Ascending aorta (tissue), 2 donors: ENCODE measurements around the gene YTHDF1. TPM values are rescaled to one million over a fixed set of nuclear protein-coding genes. Genes with fewer than 3 reads are reported as not detected.

Experiments used
- DNase-seq, 2 donors: peaks; one replicate each; pipeline ENCODE4 v3.0.0-alpha.2; 2019; ENCODE audit warnings: low spot score in 2 of 2
- H3K27ac ChIP-seq, 2 donors: fragments of 200-600 bp; sonication (generic); one replicate each; pipeline ENCODE4 v1.5.1; 2016 to 2017; ENCODE audit warnings: mild to moderate bottlenecking in 1 of 2
- H3K27me3 ChIP-seq: fragments of 200-600 bp; sonication (generic); one replicate; pipeline ENCODE4 v1.5.1; 2017
- H3K36me3 ChIP-seq, 2 donors: fragments of 200-600 bp; sonication (generic); one replicate each; pipeline ENCODE4 v1.5.1; 2016
- H3K4me1 ChIP-seq, 2 donors: fragments of 200-600 bp; sonication (generic); one replicate each; pipeline ENCODE4 v1.5.1; 2016 to 2017; ENCODE audit warnings: mild to moderate bottlenecking in 1 of 2
- H3K4me3 ChIP-seq, 2 donors: fragments of 200-600 bp; sonication (generic); one replicate each; pipeline ENCODE4 v1.5.1; 2016 to 2017; ENCODE audit warnings: mild to moderate bottlenecking in 1 of 2
- H3K9me3 ChIP-seq, 2 donors: fragments of 200-600 bp; sonication (generic); one replicate each; pipeline ENCODE4 v1.5.1; 2016
- CTCF ChIP-seq, 3 experiments: fragments of 200-600 bp in 2 of 3; fragments of 450-650 bp in 1 of 3; sonication (generic) in 2 of 3; IDR thresholded peaks; one replicate each; pipeline ENCODE4 v1.5.1; 2016 to 2019; ENCODE audit warnings: antibody characterized with exemption in 3 of 3, mild to moderate bottlenecking in 1 of 3, moderate library complexity in 1 of 3
- intact Hi-C: fragments of 100-400 bp; cut with DNase I; formaldehyde crosslinking; loops from one replicate; pipeline ENCODE4 v1.15.1; 2023
- total RNA-seq: library from RNA; depleted of rRNA; stranded (reverse); fragments of >200 nt; gene quantifications from one replicate; pipeline ENCODE4 v1.1.0, GENCODE V29; 2016

The YTHDF1 gene
- total RNA-seq, 1 donor from 2014 or later: 14.2 TPM

- no peak for TF ChIP-seq CTCF (IDR thresholded peaks at IDR 0.05)
- DNase-seq: no peak
- no peaks in the 10 kb centered on the region for H3K9me3 ChIP-seq
- intact Hi-C loops: no loop called here
- H3K4me1 ChIP-seq: no peaks in the 10 kb centered on the region
- H3K4me3 ChIP-seq: no peak overlapping the region
- no peaks in the 10 kb centered on the region for H3K27me3 ChIP-seq
- H3K27ac ChIP-seq: no peak overlapping the region
- no peaks in the 10 kb centered on the region for H3K36me3 ChIP-seq
Measured at GRCh38 chr20:63261060-63261794, 45.3 kb upstream of the YTHDF1 start.

DNA sequence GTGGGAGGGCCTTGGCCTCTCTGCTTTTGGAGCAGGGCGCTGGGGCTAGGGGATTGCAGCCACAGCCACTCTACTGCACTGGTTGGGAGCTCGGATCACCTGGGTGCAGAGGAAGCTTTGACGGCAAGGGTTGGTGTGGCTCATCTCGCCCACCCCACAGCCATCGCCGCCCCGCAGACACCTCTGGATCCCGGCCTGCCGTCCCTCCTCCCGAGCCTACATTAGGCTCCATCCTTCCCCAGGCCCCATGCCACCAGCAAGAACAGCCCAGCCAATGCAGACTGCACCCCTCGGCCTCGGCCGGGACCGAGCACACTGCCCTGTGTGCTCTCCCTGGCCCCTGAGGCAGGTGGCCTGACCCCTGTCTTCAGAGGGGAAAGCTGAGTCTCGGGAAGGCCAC is 44.6 kb upstream of the YTHDF1 start:
- Histone ChIP-seq H3K27me3 (no peaks in the 10 kb centered on the region), H3K27ac (no peak overlapping the region), H3K4me3 (no peak overlapping the region), H3K4me1 (no peaks in the 10 kb centered on the region), H3K9me3 (no peaks in the 10 kb centered on the region), H3K36me3 (no peaks in the 10 kb centered on the region)
- TF ChIP-seq CTCF (IDR thresholded peaks at IDR 0.05): no peak
- intact Hi-C loops: no loop called here
- no peak for DNase-seq

- TF ChIP-seq CTCF (IDR thresholded peaks at IDR 0.05): no peak
- no peaks in the 10 kb centered on the region for H3K27me3 ChIP-seq
- no peaks in the 10 kb centered on the region for H3K4me1 ChIP-seq
- H3K9me3 ChIP-seq: no peaks in the 10 kb centered on the region
- H3K27ac ChIP-seq: no peak overlapping the region
- no peaks in the 10 kb centered on the region for H3K36me3 ChIP-seq
- H3K4me3 ChIP-seq: no peak overlapping the region
- no peak for DNase-seq
- intact Hi-C loops: no loop called here
Measured at GRCh38 chr20:63259734-63260460, 44.0 kb upstream of the YTHDF1 start.

DNA sequence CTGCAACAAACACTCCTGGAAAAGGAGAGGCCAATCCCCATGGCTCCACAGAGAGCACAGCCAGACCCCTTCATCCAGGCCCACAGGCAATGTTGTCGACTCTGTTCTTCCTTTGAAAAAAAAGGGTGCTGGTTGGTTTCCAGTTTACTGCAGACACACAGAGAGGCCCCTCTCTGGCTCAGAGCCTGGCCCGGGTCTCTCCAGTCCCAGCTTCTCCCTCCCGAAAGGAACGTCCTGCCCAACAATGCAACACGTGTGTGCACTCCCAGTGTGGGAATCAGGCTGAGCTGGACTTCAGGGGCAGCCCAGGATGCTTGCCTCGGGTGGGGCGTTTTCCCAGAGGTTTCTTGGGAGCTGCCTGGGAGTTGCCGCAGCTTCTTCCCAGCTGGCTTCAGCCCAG is 42.9 kb upstream of the YTHDF1 start:
- TF ChIP-seq CTCF (IDR thresholded peaks at IDR 0.05): no peak
- H3K36me3 ChIP-seq: no peaks in the 10 kb centered on the region
- H3K4me3 ChIP-seq: no peak overlapping the region
- H3K27me3 ChIP-seq: peaks cover 8% of the 10 kb centered on the region
- H3K4me1 ChIP-seq: peaks cover 0 to 3% of the 10 kb centered on the region in 2 donors
- intact Hi-C loops: no loop called here
- no peak for DNase-seq
- H3K27ac ChIP-seq: no peak overlapping the region
- no peaks in the 10 kb centered on the region for H3K9me3 ChIP-seq

DNA sequence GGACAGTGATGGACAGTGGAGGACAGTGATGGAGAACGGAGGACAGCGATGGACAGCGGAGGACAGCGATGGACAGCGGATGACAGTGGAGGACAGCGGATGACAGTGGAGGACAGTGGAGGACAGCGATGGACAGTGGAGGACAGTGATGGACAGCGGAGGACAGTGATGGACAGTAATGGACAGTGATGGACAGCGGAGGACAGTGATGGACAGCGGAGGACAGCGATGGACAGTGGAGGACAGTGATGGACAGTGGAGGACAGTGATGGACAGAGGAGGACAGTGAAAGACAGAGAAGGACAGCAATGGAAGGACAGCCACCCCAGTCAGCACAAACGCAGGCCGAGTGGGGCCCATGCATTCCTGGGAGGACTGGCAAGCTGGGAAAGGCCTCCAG is 41.7 kb upstream of the YTHDF1 start:
- no peak for TF ChIP-seq CTCF (IDR thresholded peaks at IDR 0.05)
- no peak for DNase-seq
- Histone ChIP-seq H3K4me3 (no peak overlapping the region), H3K27me3 (peaks cover 8% of the 10 kb centered on the region), H3K4me1 (peaks cover 0 to 5% of the 10 kb centered on the region in 2 donors), H3K27ac (no peak overlapping the region), H3K36me3 (no peaks in the 10 kb centered on the region), H3K9me3 (no peaks in the 10 kb centered on the region)
- intact Hi-C loops: no loop called here
